Measurements from ENCODE around the gene ARHGEF18. TPM values are rescaled to one million over a fixed set of nuclear protein-coding genes. Genes with fewer than 3 reads are reported as not detected.
A peak's percentile ranks its signal among the peaks of the same experiment; 100 is the strongest.
"Not testable (repeated sequence)": the region's sequence is repeated elsewhere in the genome, so short reads cannot be mapped to it uniquely, and the experiment has no call there.

ARHGEF18 gene
- total RNA-seq, 1 donor from 2014 or later, result 44.4 TPM

DNA sequence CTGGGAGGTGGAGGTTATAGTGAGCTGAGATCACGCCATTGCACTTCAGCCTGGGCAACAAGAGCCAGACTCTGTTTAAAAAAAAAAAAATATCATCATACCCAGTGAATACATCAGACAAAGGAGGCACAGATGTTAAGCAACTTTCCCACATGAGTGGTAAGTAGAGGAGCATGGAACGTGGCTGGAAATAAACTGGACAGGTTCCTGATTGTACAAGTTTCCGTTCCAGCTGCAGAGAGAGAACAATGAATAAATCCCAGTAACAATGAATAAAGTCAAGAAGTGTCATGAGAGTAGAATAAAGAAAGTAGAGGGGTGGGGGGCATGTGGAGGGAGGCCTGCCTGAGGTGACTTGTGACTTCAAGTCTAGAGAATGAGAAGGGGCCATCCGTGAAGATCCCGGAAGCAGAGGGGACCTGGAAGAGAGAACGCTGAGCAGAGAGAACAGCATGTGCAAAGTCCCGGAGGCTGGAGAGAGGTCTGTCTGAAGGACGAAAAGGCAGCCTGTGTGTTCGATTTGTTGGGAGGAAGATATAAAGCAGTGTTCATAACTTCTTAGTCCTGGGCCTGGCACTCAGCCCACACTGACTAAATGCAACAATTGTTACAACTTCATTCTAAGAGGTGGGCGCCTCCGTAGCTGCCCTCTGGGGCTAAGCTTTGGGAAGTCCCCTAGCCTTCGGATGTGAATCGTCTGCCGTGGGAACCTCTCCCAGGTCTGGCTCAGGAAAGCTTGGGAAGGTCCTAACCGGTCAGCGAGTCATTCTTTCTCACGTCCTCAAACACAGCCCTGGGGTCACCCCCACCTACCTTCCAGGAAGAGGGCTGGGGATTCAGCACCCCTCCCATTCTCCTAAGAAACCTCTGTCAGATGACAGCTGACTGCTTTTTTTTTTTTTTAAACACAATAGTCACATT is 15.3 kb upstream of the ARHGEF18 start:
- H3K27me3 Mint-ChIP-seq (ENCODE audit: low read depth), result peaks cover 4% of the 10 kb centered on the region
- no peak overlapping the region for H3K27ac Mint-ChIP-seq
- peaks cover 17% of the 10 kb centered on the region for H3K4me1 Mint-ChIP-seq (ENCODE audit: low read depth)
- H3K4me3 Mint-ChIP-seq (ENCODE audit: low read depth), result no peak overlapping the region
- no peak for DNase-seq (ENCODE audit: low spot score)
- H3K36me3 Mint-ChIP-seq (ENCODE audit: low read depth), result no peaks in the 10 kb centered on the region
- no peaks in the 10 kb centered on the region for H3K9me3 Mint-ChIP-seq
- intact Hi-C loops (cut with micrococcal nuclease), result no loop called here

DNA sequence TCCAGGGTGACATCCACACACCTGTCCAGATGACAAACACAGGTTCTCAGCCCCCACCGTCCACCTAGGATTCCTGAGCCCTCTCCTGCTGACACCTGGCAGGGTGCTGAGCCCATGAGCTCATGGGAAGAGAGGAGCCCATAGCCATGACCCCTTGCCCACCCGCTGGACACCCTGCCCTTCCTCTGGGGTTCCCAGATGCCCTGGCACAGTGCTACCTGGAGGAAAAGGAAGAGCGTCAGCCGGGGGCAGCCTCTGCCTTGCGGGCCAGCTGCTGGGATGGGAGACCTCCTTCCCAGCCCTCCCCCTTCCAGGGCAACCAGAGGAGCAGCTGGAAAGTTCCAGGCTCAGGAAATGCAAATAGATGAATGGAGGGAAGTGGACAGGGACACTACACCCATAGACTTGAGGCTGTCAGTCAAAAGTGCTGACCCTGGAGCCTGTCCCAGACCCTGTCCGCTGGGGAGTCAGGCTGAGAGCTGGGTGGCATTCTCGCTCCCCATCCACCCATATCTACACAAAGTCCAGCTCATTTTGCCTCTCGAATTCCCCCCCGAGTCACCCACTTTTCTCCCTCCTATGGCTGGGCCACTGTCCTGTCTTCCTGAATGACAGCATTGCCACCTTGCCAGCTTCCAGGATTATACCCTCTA is 12.3 kb upstream of the ARHGEF18 start:
- no peak overlapping the region for H3K27ac Mint-ChIP-seq
- DNase-seq (ENCODE audit: low spot score), result no peak
- intact Hi-C loops (cut with micrococcal nuclease), result no loop called here

DNA sequence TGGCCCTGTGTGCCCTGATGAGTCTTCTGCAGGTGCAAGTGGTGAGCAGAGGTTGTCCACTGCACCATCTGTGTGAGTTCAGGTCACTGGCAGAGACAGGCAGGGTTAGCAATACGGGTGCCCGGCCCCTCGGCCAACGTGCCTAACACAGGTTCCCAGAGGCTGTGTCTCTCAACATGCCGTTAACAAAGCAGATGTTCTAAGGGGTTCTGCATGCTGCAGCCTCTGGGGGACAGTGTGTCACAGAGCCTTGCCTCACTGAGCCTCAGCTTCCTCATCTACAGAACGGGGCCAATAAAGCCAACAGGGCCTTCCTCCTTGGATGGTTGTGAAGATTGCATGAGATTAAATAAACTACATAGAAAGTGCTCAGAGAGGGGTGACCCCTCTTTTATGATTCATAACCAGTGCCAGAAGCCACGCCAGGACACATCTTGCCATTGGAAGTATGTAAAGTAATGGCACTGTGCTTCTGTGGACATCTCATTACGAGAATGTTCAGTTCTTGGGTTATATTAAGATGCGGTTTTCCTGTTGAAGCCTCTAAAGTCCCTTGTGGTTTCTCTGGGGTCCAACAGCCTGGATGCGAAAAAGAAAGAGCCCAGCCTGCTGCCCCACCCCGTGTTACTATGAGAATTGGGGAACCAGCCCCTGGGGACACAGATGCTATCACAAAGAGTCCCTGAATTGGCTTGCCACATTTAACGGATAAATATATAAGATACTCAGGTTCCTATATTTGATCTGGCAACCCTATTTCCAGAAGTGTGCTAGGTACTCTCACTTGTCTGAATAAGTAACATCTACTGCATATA is 11.2 kb upstream of the ARHGEF18 start:
- Mint-ChIP-seq H3K4me1 (ENCODE audit: low read depth) (peaks cover 37% of the 10 kb centered on the region), H3K27ac (no peak overlapping the region), H3K27me3 (ENCODE audit: low read depth) (peaks cover 9% of the 10 kb centered on the region), H3K4me3 (ENCODE audit: low read depth) (no peak overlapping the region), H3K9me3 (no peaks in the 10 kb centered on the region), H3K36me3 (ENCODE audit: low read depth) (no peaks in the 10 kb centered on the region)
- DNase-seq (ENCODE audit: low spot score), result peak; percentile 37
- intact Hi-C loops (cut with micrococcal nuclease), result no loop called here

More for the DNA sequence above, 12.3 kb upstream of the ARHGEF18 start:
- Mint-ChIP-seq H3K9me3 (no peaks in the 10 kb centered on the region), H3K36me3 (ENCODE audit: low read depth) (no peaks in the 10 kb centered on the region), H3K4me1 (ENCODE audit: low read depth) (peaks cover 36% of the 10 kb centered on the region), H3K4me3 (ENCODE audit: low read depth) (no peak overlapping the region), H3K27me3 (ENCODE audit: low read depth) (peaks cover 9% of the 10 kb centered on the region)

DNA sequence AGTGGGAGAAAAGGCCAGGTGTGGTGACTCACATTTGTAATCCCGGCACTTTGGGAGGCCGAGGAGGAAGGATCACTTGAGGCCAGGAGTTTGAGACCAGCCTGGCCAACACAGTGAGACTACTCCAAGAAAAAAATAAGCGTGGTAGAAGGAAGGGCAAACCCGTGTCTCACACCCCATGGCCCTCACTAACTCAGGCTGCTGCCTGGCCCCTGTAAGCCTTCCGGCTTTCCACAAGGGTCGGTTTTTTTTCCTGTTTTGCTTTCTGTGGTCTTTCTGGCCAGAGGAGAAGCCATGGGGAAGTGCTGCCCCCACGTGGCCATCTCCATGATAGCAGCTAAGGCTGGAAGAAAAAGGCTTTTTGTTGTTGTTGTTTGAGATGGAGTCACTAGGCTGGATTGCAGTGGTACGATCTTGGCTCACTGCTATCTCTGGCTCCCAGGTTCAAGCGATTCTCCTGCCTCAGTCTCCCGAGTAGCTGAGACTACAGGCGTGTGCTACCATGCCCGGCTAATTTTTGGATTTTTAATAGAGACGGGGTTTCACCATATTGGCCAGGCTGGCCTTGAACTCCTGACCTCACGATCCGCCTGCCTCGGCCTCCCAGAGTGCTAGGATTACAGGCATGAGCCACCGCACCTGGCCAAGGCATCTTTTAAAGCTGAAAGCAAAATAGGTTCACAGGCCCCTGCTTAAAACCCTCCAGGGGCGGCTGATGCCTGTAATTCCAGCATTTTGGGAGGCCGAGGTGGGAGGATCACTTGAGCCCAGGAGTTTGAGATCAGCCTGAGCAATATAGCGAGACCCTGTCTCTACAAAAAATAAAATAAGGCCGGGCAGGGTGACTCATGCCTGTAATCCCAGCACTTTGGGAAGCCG is 7.5 kb upstream of the ARHGEF18 start:
- H3K9me3 Mint-ChIP-seq, result no peaks in the 10 kb centered on the region
- no peaks in the 10 kb centered on the region for H3K36me3 Mint-ChIP-seq (ENCODE audit: low read depth)
- intact Hi-C loops (cut with micrococcal nuclease), result loop anchor here (1.0 kb wide), 2 partner anchors 192 to 239 kb away; no protein-coding TSS in a partner anchor
- H3K27ac Mint-ChIP-seq, result no peak overlapping the region
- peak; percentile 73 for DNase-seq (ENCODE audit: low spot score)
- peaks cover 9% of the 10 kb centered on the region for H3K27me3 Mint-ChIP-seq (ENCODE audit: low read depth)
- no peak overlapping the region for H3K4me3 Mint-ChIP-seq (ENCODE audit: low read depth)
- H3K4me1 Mint-ChIP-seq (ENCODE audit: low read depth), result peaks cover 51% of the 10 kb centered on the region

DNA sequence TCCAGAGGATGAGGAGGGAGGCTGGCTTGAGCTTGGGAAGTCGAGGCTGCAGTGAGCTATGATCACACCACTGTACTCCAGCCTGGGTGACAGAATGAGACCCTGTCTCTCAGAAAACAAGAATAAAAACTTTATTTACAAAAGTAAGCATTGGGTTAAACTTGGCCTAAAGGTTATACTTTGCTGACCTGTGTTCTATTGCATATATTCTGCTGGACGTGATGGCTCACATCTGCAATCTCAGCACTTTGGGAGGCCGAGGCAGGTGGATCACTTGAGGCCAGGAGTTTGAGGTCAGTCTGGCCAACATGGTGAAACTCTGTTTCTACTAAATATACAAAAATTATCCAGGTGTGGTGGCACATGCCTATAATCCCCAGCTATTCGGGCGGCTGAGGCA is 6.6 kb upstream of the ARHGEF18 start:
- Mint-ChIP-seq H3K4me3 (ENCODE audit: low read depth) (no peak overlapping the region), H3K36me3 (ENCODE audit: low read depth) (no peaks in the 10 kb centered on the region), H3K27ac (no peak overlapping the region), H3K9me3 (no peaks in the 10 kb centered on the region), H3K4me1 (ENCODE audit: low read depth) (peaks cover 52% of the 10 kb centered on the region), H3K27me3 (ENCODE audit: low read depth) (peaks cover 7% of the 10 kb centered on the region)
- DNase-seq (ENCODE audit: low spot score), result no peak
- intact Hi-C loops (cut with micrococcal nuclease), result no loop called here

DNA sequence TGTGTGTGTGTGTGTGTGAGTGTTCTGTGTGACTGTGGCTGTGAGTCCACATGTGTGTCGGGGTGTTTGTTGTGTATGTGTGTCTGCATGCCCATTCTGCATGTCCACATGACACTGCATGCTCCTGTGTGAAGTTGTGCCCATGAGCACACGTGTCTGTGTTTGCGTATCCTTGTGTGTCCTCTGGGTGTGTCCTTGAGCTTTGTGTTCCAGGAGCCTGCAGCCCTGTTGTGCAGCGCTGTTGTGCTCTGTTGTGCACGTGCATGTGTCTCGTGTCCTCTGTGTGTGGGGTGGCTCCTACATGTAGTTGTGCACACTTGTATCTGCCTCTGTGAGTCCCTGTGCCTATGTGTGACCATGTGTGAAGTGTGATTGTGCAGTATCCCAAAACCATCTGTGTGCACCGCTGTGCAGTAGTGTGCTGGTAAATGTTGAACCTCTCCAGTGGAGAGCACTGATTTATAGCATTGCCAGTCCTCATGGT is 2.2 kb upstream of the ARHGEF18 start:
- no peak overlapping the region for H3K27ac Mint-ChIP-seq
- intact Hi-C loops (cut with micrococcal nuclease), result no loop called here
- no peak overlapping the region for H3K4me3 Mint-ChIP-seq (ENCODE audit: low read depth)
- H3K4me1 Mint-ChIP-seq (ENCODE audit: low read depth), result peaks cover 45% of the 10 kb centered on the region
- DNase-seq (ENCODE audit: low spot score), result no peak
- H3K36me3 Mint-ChIP-seq (ENCODE audit: low read depth), result peaks cover 3% of the 10 kb centered on the region
- H3K27me3 Mint-ChIP-seq (ENCODE audit: low read depth), result no peaks in the 10 kb centered on the region
- peaks cover 7% of the 10 kb centered on the region for H3K9me3 Mint-ChIP-seq

DNA sequence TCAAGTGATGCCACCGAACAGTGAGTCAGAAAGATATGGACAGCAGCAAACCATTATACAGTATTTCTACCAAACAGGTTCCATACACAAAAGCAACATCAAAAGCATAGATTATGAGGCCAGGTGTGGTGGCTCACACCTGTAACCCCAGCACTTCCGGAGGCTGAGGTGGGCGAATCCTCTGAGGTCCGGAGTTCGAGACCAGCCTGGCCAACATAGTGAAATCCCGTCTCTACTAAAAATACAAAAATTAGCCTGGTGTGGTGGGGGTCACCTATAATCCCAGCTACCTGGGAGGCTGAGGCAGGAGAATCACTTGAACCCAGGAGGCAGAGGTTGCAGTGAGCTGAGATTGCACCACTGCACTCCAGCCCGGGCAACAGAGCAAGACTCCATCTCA is 1.7 kb upstream of the ARHGEF18 start:
- intact Hi-C loops (cut with micrococcal nuclease); H3K4me3 Mint-ChIP-seq (ENCODE audit: low read depth); H3K27me3 Mint-ChIP-seq (ENCODE audit: low read depth); DNase-seq (ENCODE audit: low spot score); H3K27ac Mint-ChIP-seq; H3K36me3 Mint-ChIP-seq (ENCODE audit: low read depth): not testable (repeated sequence)
- H3K9me3 Mint-ChIP-seq, result peaks cover 11% of the 10 kb centered on the region
- peaks cover 45% of the 10 kb centered on the region for H3K4me1 Mint-ChIP-seq (ENCODE audit: low read depth)

DNA sequence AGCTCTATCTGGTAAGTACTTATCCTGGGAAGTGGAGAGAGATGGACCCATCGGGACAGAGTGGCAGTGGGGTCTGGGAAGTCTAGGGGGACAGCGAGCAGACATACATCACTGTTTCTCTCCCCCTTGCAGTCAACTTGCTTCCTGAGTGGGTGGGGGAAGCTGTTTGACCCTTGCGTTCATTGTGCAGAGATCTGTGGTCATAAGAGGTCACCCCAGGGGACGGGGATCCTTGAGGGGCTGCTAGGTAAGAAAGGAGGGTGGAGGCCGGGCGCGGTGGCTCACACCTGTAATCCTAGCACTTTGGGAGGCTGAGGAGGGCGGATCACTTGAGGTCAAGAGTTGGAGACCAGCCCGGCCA is 474 bp downstream of the ARHGEF18 start:
- peaks cover 10% of the 10 kb centered on the region for H3K36me3 Mint-ChIP-seq (ENCODE audit: low read depth)
- peaks cover 14% of the 10 kb centered on the region for H3K9me3 Mint-ChIP-seq
- H3K27ac Mint-ChIP-seq, result peak overlapping the region; percentile 88
- no peaks in the 10 kb centered on the region for H3K27me3 Mint-ChIP-seq (ENCODE audit: low read depth)
- no peak for DNase-seq (ENCODE audit: low spot score)
- intact Hi-C loops (cut with micrococcal nuclease), result no loop called here
- peaks cover 46% of the 10 kb centered on the region for H3K4me1 Mint-ChIP-seq (ENCODE audit: low read depth)
- H3K4me3 Mint-ChIP-seq (ENCODE audit: low read depth), result peak overlapping the region; percentile 84

DNA sequence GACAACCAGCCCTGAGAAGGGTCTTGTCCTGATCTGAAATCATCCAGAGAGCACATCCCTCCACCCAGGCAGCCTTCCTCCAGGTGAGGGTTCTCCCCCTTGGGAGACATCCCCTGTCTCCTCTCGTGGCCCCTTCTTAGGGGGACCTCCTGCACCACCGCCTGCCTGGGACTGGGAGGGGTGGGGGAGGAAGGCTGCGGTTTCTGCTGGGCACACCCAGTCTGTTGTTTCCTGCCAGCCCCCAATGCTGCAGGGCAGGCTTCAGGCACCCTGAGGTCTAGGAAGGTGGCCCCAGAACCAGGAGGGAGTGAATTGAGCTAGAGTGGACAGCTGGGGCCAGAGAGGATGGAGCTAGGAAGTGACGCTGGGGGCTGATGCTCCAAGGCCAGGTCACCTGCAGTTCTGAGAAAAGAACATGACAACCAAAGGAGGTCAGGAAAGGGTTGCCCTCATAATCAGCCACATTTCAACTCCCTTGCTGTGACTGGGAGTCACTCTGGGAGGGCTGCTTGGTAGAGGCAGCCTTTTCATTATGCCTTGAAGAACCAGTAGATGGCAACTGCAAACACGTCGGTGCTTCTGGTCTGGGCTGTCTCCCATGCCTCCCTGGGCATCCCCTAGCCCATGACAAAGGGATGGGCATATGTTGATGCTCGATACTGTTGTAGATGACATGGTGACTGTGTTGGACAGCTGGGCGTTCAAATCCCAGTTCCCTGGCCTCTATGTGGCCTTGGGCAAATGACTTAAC is 1.4 kb downstream of the ARHGEF18 start:
- peaks cover 46% of the 10 kb centered on the region for H3K4me1 Mint-ChIP-seq (ENCODE audit: low read depth)
- peak overlapping the region; percentile 88 for H3K27ac Mint-ChIP-seq
- H3K9me3 Mint-ChIP-seq, result peaks cover 14% of the 10 kb centered on the region
- peak overlapping the region; percentile 84 for H3K4me3 Mint-ChIP-seq (ENCODE audit: low read depth)
- DNase-seq (ENCODE audit: low spot score), result peak; percentile 28
- H3K36me3 Mint-ChIP-seq (ENCODE audit: low read depth), result peaks cover 20% of the 10 kb centered on the region
- intact Hi-C loops (cut with micrococcal nuclease), result no loop called here
- no peaks in the 10 kb centered on the region for H3K27me3 Mint-ChIP-seq (ENCODE audit: low read depth)

DNA sequence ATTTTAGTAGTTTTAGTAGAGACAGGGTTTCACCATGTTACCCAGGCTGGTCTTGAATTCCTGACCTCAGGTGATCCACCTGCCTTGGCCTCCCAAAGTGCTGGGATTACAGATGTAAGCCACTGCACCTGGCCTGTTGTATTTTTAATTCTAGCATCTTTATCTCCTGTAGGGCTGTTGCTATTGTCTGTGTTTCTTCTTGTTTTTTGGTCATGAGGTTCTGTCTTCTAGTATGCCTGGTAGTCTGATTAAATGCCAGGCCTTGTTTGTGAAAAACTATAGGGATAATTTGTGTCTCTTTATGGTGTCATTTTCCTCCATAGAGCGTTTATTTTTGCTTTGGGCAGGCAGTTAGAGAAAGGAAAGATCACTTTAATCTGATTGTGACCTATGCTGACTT is 3.1 kb downstream of the ARHGEF18 start:
- Mint-ChIP-seq H3K9me3 (peaks cover 14% of the 10 kb centered on the region), H3K4me1 (ENCODE audit: low read depth) (peaks cover 31% of the 10 kb centered on the region), H3K27ac (no peak overlapping the region), H3K4me3 (ENCODE audit: low read depth) (no peak overlapping the region), H3K36me3 (ENCODE audit: low read depth) (peaks cover 20% of the 10 kb centered on the region), H3K27me3 (ENCODE audit: low read depth) (no peaks in the 10 kb centered on the region)
- intact Hi-C loops (cut with micrococcal nuclease), result no loop called here
- DNase-seq (ENCODE audit: low spot score), result no peak

DNA sequence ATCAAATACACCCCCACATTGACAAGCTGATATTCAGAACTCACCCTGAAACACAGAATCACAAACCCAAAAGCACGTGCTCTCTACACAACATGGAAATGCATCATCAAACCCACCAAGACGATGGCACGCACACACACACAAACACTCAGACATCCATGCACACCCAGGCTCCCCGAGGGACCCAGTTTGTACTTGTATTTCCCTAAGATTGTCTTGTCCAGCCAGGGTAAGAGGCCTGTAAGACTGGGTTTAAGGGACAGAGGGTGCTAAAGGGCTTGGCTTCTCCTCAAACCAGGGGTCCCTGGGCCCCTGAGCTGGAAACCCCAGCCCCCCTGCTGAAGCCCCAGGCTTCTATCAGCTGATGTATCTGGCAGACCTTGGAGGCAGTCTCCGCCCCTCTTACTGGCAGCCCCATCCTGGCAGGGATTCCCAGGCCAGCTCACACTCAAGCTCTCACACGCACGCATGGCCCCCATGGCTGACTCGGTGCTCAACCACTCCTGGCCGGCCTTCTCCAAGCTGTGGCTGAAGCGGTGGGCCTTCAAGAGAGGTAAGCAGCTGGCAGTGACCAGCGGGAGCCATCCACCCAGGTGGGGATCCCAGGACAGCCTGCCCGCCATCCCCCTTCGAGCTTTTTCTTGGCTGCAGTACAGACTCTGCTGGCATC is 6.5 kb downstream of the ARHGEF18 start:
- Mint-ChIP-seq H3K36me3 (ENCODE audit: low read depth) (peaks cover 26% of the 10 kb centered on the region), H3K4me3 (ENCODE audit: low read depth) (no peak overlapping the region), H3K27ac (no peak overlapping the region), H3K9me3 (peaks cover 14% of the 10 kb centered on the region), H3K27me3 (ENCODE audit: low read depth) (no peaks in the 10 kb centered on the region), H3K4me1 (ENCODE audit: low read depth) (peaks cover 12% of the 10 kb centered on the region)
- DNase-seq (ENCODE audit: low spot score), result no peak
- intact Hi-C loops (cut with micrococcal nuclease), result no loop called here

Measured in activated T-helper 2 cell treated with anti-CD3 and anti-CD28 coated beads, Interferon-gamma antibody, Interleukin-2, Interleukin-4, amounts not matched to agents 10 μg/mL and 5 μg/mL and 100 μg/mL, durations not matched to agents 14 hours and 24 hours and 36 hours (primary cell).